ENCODE measurements around the gene RBMS1. TPM values are rescaled to one million over a fixed set of nuclear protein-coding genes. Genes with fewer than 3 reads are reported as not detected.
A peak's percentile ranks its signal among the peaks of the same experiment; 100 is the strongest.

The RBMS1 gene
- polyA plus RNA-seq, 1 experiment, result 107 TPM

GRCh38 chr2:160351956-160352355 lies 141.7 kb downstream of the RBMS1 start:
- no peak for TF ChIP-seq CTCF (IDR thresholded peaks at IDR 0.05; ENCODE audit: low read depth, low read length)
- ChIA-PET CTCF (interaction anchor here (2.8 kb wide), 1 partner anchor 28 kb away, joined by 11 read pairs; no protein-coding TSS in a partner anchor), POLR2A (no interaction called here)
- H3K27me3 ChIP-seq (ENCODE audit: control insufficient read depth, insufficient read depth, low read length), result no peaks in the 10 kb centered on the region
- no peak for DNase-seq (ENCODE audit: low read depth, low spot score)
- H3K9me3 ChIP-seq (ENCODE audit: control insufficient read depth, insufficient read depth, low read length), result no peaks in the 10 kb centered on the region
- H3K4me3 ChIP-seq (ENCODE audit: low read depth, low read length), result no peak overlapping the region
- H3K27ac ChIP-seq (ENCODE audit: low read depth, low read length), result peak overlapping the region; percentile 65

- no peak for TF ChIP-seq CTCF (IDR thresholded peaks at IDR 0.05; ENCODE audit: low read depth, low read length)
- H3K9me3 ChIP-seq (ENCODE audit: control insufficient read depth, insufficient read depth, low read length), result no peaks in the 10 kb centered on the region
- DNase-seq (ENCODE audit: low read depth, low spot score), result no peak
- CTCF ChIA-PET, result interaction anchor here (1.0 kb wide), 1 partner anchor 240 kb away, joined by 3 read pairs; no protein-coding TSS in a partner anchor
- POLR2A ChIA-PET, result no interaction called here
- H3K4me3 ChIP-seq (ENCODE audit: low read depth, low read length), result no peak overlapping the region
- H3K27ac ChIP-seq (ENCODE audit: low read depth, low read length), result no peak overlapping the region
- no peaks in the 10 kb centered on the region for H3K27me3 ChIP-seq (ENCODE audit: control insufficient read depth, insufficient read depth, low read length)
These were observed 144.3 kb downstream of the RBMS1 start for GRCh38 chr2:160349306-160349705.

- Histone ChIP-seq H3K27ac (ENCODE audit: low read depth, low read length) (no peak overlapping the region), H3K4me3 (ENCODE audit: low read depth, low read length) (no peak overlapping the region), H3K27me3 (ENCODE audit: control insufficient read depth, insufficient read depth, low read length) (no peaks in the 10 kb centered on the region), H3K9me3 (ENCODE audit: control insufficient read depth, insufficient read depth, low read length) (no peaks in the 10 kb centered on the region)
- CTCF ChIA-PET, result interaction anchor here (1.3 kb wide), 1 partner anchor 10 kb away, joined by 4 read pairs; no protein-coding TSS in a partner anchor
- DNase-seq (ENCODE audit: low read depth, low spot score), result no peak
- POLR2A ChIA-PET, result no interaction called here
- TF ChIP-seq CTCF (IDR thresholded peaks at IDR 0.05; ENCODE audit: low read depth, low read length), result no peak
These were observed 146.2 kb downstream of the RBMS1 start for GRCh38 chr2:160347269-160347863.

GRCh38 chr2:160345071-160345764 lies 148.4 kb downstream of the RBMS1 start:
- no peaks in the 10 kb centered on the region for H3K9me3 ChIP-seq (ENCODE audit: control insufficient read depth, insufficient read depth, low read length)
- H3K27me3 ChIP-seq (ENCODE audit: control insufficient read depth, insufficient read depth, low read length), result no peaks in the 10 kb centered on the region
- no peak for TF ChIP-seq CTCF (IDR thresholded peaks at IDR 0.05; ENCODE audit: low read depth, low read length)
- H3K4me3 ChIP-seq (ENCODE audit: low read depth, low read length), result no peak overlapping the region
- CTCF ChIA-PET, result interaction anchor here (1.1 to 1.3 kb wide), 2 partner anchors 21 to 718 kb away, joined by 3 to 5 read pairs; no protein-coding TSS in a partner anchor
- POLR2A ChIA-PET, result no interaction called here
- no peak for DNase-seq (ENCODE audit: low read depth, low spot score)
- no peak overlapping the region for H3K27ac ChIP-seq (ENCODE audit: low read depth, low read length)

- Histone ChIP-seq H3K4me3 (ENCODE audit: low read depth, low read length) (no peak overlapping the region), H3K27me3 (ENCODE audit: control insufficient read depth, insufficient read depth, low read length) (no peaks in the 10 kb centered on the region), H3K9me3 (ENCODE audit: control insufficient read depth, insufficient read depth, low read length) (no peaks in the 10 kb centered on the region), H3K27ac (ENCODE audit: low read depth, low read length) (no peak overlapping the region)
- ChIA-PET CTCF (no interaction called here), POLR2A (no interaction called here)
- TF ChIP-seq CTCF (IDR thresholded peaks at IDR 0.05; ENCODE audit: low read depth, low read length), result no peak
- no peak for DNase-seq (ENCODE audit: low read depth, low spot score)
These were observed 150.2 kb downstream of the RBMS1 start for GRCh38 chr2:160343404-160343803.
